Erythroblast (primary cell): ENCODE results near the gene ZP1.

Experiments
- GATA1 ChIP-seq: IDR thresholded peaks from 2 replicates; pipeline ENCODE4 v1.6.1; 2011; ENCODE audit warnings: low read depth, mild to moderate bottlenecking, control low read depth, low read length, moderate library complexity
- POLR2A ChIP-seq: IDR thresholded peaks from 2 replicates; pipeline ENCODE4 v1.6.1; 2011; ENCODE audit warnings: mild to moderate bottlenecking, low read length

DNA sequence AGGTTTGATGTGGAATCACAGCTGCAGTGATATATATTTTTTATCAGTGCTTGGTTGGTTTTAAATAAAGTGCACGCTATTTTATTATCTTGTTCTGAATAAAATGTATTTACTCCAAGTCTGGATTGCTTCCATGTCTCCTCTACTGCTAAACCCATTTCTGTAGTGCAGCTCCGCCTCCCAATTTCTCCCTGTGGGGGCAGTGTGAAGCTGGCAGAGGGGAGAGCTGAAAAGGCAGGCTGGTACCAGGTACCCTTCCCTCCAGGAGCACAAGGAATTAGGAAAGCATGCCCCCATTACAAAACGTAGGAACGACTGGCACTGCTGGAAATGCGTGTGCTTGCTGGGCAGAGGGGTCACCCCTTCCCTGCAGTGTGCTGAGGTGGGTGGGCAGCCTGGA, 56.0 kb downstream of the ZP1 start:
- TF ChIP-seq POLR2A (no peak), GATA1 (no peak)
